ENCODE measurements around the gene SCUBE1.

SCUBE1 gene

DNA sequence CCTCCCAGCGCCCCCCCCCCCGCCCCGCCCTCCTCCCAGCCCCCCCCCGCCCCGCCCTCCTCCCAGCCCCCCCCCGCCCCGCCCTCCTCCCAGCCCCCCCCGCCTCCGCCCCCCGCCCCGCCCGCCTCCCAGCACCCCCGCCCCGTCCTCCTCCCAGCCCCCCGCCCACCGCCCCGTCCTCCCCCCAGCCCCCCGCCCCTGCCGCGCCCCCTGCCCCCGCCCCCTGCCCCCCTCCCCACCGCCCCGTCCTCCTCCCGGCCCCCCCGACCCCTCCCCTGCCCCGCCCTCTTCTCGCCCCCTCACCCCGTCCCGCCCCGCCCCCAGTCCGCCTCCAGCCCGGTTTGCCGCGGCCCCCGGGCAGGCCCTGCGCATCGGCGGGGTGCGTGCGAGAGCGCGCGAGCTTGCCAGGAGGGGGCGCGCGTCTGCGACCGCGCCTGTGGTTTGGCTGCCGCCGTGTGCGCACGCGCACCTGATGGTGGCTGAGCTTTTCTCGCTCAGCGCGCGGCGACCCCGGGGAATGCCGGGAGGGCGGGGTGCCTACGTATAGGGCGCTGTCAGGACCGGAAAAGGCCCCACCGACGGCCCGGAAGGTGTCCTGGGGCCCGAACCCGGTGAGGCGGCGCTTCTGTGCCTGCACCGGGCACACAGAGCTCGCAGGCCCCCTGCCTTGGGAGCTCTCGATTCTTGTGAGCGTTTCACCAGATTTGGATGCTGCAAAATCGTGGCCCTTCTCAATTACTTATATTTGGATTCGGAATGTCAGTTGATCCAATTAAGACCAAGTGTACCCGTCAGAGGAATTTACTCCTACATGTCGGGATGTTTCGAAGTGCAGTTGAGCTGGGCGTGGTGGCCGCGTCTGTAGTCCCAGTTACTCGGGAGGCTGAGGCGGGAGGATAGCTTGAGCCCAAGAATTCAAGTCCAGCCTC, 155.7 kb downstream of the SCUBE1 start (continued):
- TF ChIP-seq, protein P1, sequence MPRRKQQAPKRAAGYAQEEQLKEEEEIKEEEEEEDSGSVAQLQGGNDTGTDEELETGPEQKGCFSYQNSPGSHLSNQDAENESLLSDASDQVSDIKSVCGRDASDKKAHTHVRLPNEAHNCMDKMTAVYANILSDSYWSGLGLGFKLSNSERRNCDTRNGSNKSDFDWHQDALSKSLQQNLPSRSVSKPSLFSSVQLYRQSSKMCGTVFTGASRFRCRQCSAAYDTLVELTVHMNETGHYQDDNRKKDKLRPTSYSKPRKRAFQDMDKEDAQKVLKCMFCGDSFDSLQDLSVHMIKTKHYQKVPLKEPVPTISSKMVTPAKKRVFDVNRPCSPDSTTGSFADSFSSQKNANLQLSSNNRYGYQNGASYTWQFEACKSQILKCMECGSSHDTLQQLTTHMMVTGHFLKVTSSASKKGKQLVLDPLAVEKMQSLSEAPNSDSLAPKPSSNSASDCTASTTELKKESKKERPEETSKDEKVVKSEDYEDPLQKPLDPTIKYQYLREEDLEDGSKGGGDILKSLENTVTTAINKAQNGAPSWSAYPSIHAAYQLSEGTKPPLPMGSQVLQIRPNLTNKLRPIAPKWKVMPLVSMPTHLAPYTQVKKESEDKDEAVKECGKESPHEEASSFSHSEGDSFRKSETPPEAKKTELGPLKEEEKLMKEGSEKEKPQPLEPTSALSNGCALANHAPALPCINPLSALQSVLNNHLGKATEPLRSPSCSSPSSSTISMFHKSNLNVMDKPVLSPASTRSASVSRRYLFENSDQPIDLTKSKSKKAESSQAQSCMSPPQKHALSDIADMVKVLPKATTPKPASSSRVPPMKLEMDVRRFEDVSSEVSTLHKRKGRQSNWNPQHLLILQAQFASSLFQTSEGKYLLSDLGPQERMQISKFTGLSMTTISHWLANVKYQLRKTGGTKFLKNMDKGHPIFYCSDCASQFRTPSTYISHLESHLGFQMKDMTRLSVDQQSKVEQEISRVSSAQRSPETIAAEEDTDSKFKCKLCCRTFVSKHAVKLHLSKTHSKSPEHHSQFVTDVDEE (CRISPR knock-in tag; IDR thresholded peaks at IDR 0.05) = no peak
- TF ChIP-seq PATZ1 (CRISPR knock-in tag; IDR thresholded peaks at IDR 0.05; ENCODE audit: borderline replicate concordance) (no peak), ESRRG (CRISPR knock-in tag; IDR thresholded peaks at IDR 0.05) (no peak), BACH2 (CRISPR knock-in tag; IDR thresholded peaks at IDR 0.05; ENCODE audit: borderline replicate concordance) (no peak)

DNA sequence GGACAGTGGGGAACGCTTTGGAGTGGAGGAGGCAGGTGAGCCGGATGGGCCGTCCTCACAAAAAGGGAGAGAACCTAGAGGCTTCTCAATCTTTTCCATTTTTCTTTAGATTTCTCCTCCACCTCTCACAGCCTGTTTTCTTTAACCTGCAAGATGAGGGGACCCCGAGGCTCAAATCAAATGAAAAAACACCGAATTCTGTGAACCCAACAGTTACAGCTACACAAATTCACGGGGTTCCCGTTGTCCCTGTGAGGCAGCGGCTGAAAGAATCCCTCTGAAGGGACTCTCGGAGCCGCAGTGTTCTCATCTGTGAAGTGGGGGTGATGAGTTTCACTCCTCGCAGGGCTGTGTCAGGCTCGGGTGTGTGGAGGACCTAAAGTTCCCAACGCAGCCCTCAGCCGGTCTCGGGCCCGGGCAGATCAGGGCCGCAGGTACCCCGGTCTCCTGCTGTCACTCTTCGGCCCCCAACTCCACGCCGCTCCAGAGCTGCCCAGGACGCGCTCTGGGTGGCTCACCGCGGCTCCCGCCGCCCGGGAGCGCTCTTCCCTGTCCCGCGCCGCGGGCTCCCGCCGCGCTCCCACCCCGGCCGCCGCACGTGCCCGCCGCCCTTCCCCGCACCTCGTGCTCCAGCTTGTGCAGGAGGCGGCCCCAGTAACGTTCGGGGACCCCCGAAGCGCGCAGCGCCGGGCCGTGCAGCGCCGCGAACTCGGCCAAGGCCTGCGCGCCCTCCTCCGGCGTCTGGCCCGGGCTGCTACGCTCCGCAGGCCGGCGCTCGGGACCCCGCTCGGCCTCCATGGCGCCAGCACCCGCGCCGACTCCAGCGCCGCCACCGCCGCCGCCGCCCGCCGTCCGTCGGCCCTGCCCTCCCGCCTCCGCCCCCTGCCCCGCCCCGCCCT, 156.7 kb downstream of the SCUBE1 start, which contains the start of gene TTLL12:
Gene TTLL12, minus strand, starts transcription at position 863 of the 899 bp plus-strand sequence. Its CDS starts 65 bp downstream, at position 798.
- no peak for TF ChIP-seq PPARA (CRISPR knock-in tag; IDR thresholded peaks at IDR 0.05; ENCODE audit: borderline replicate concordance)
- TF ChIP-seq BACH2 (CRISPR knock-in tag; IDR thresholded peaks at IDR 0.05; ENCODE audit: borderline replicate concordance) = no peak
- TF ChIP-seq ZC3H10 (CRISPR knock-in tag; IDR thresholded peaks at IDR 0.05) = no peak
- TF ChIP-seq CSRNP3 (CRISPR knock-in tag; IDR thresholded peaks at IDR 0.05) = no peak
- TF ChIP-seq ARNTL (CRISPR knock-in tag; IDR thresholded peaks at IDR 0.05; ENCODE audit: borderline replicate concordance, low read depth) = no peak
- no peak for TF ChIP-seq SNAI2 (CRISPR knock-in tag; IDR thresholded peaks at IDR 0.05)
- TF ChIP-seq, protein P2, sequence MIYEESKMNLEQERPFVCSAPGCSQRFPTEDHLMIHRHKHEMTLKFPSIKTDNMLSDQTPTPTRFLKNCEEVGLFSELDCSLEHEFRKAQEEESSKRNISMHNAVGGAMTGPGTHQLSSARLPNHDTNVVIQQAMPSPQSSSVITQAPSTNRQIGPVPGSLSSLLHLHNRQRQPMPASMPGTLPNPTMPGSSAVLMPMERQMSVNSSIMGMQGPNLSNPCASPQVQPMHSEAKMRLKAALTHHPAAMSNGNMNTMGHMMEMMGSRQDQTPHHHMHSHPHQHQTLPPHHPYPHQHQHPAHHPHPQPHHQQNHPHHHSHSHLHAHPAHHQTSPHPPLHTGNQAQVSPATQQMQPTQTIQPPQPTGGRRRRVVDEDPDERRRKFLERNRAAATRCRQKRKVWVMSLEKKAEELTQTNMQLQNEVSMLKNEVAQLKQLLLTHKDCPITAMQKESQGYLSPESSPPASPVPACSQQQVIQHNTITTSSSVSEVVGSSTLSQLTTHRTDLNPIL (CRISPR knock-in tag; IDR thresholded peaks at IDR 0.05; ENCODE audit: low read depth) = no peak
- TF ChIP-seq ZFP30 (CRISPR knock-in tag; IDR thresholded peaks at IDR 0.05) = no peak
- no peak for TF ChIP-seq TOX (CRISPR knock-in tag; IDR thresholded peaks at IDR 0.05; ENCODE audit: borderline replicate concordance)
- TF ChIP-seq, protein P1 (CRISPR knock-in tag; IDR thresholded peaks at IDR 0.05) = no peak
- TF ChIP-seq ESRRG (CRISPR knock-in tag; IDR thresholded peaks at IDR 0.05) = no peak
- TF ChIP-seq ISL1 (CRISPR knock-in tag; IDR thresholded peaks at IDR 0.05) = no peak
- no peak for TF ChIP-seq ZNF70 (CRISPR knock-in tag; IDR thresholded peaks at IDR 0.05)
- no peak for TF ChIP-seq ZNF565 (CRISPR knock-in tag; conservative IDR thresholded peaks at IDR 0.05; ENCODE audit: low read depth)
- no peak for TF ChIP-seq ZNF8 (CRISPR knock-in tag; IDR thresholded peaks at IDR 0.05)
- TF ChIP-seq RARB (CRISPR knock-in tag; IDR thresholded peaks at IDR 0.05) = no peak
- peak; percentile 27 for ATAC-seq

Measured in SK-N-SH treated with all-trans-retinoic acid at 6 μM for 48 hours (cell line).